Naive thymus-derived CD4-positive, alpha-beta T cell (primary cell): ENCODE results near the gene CTXND1. TPM values are rescaled to one million over a fixed set of nuclear protein-coding genes. Genes with fewer than 3 reads are reported as not detected.

Source experiments
- ATAC-seq: fragments of 150-1000 bp; cut with Tn5 transposase; 2 replicates; pipeline ENCODE4 v1.10.0; 2021; ENCODE audit warnings: mild to moderate bottlenecking, moderate library complexity
- CTCF ChIA-PET: fragments of 350-600 bp; sonication (Branson Sonifier 250); formaldehyde crosslinking; loops from one replicate; lab custom pipeline; 2021; ENCODE audit warnings: antibody characterized with exemption; lab: Charles Lee
- POLR2A ChIA-PET: fragments of 350-600 bp; sonication (Branson Sonifier 250); formaldehyde crosslinking; loops from one replicate; lab custom pipeline; 2021; ENCODE audit warnings: antibody characterized with exemption, inconsistent platforms; lab: Charles Lee
- DNase-seq, 9 donors: peaks; one replicate each; pipeline versions ENCODE4 v3.0.0 to v3.0.0-alpha.2; 2020 to 2022; ENCODE audit warnings: mixed read lengths in 1 of 9
- H3K27ac ChIP-seq: one replicate; pipeline ENCODE4 v1.7.0; 2013; ENCODE audit warnings: mild to moderate bottlenecking, low read depth, low read length, moderate library complexity
- H3K27me3 ChIP-seq, 2 donors: one replicate each; pipeline ENCODE4 v1.7.0; 2013; ENCODE audit warnings: low read length in 2 of 2, mild to moderate bottlenecking in 2 of 2, moderate library complexity in 2 of 2; ENCODE audit not compliant: control insufficient read depth in 2 of 2, insufficient read depth in 2 of 2
- H3K36me3 ChIP-seq, 3 experiments: 1 replicate in 2 of 3; 2 replicates in 1 of 3; pipeline ENCODE4 v1.7.0; 2013; ENCODE audit warnings: low read length in 3 of 3, mild to moderate bottlenecking in 3 of 3, moderate library complexity in 1 of 3; ENCODE audit not compliant: insufficient read depth in 3 of 3, control insufficient read depth in 2 of 3
- H3K4me1 ChIP-seq, 2 donors: one replicate each; pipeline ENCODE4 v1.7.0; 2013; ENCODE audit warnings: low read length in 2 of 2, mild to moderate bottlenecking in 2 of 2, moderate library complexity in 1 of 2; ENCODE audit not compliant: control insufficient read depth in 2 of 2, insufficient read depth in 2 of 2
- H3K4me3 ChIP-seq: 2 replicates; pipeline ENCODE4 v1.7.0; 2013; ENCODE audit warnings: mild to moderate bottlenecking, low read length
- H3K9me3 ChIP-seq, 3 experiments: 1 replicate in 2 of 3; 2 replicates in 1 of 3; pipeline ENCODE4 v1.7.0; 2013; ENCODE audit warnings: low read length in 3 of 3; ENCODE audit not compliant: control insufficient read depth in 2 of 3
- H3K27ac Mint-ChIP-seq, 9 donors: one replicate each; pipeline ENCODE4 v1.8.0; 2020 to 2022; ENCODE audit warnings: mixed read lengths in 9 of 9, mild to moderate bottlenecking in 8 of 9, moderate library complexity in 5 of 9, inconsistent platforms in 2 of 9
- H3K27me3 Mint-ChIP-seq, 5 donors: one replicate each; pipeline ENCODE4 v1.8.0; 2021 to 2022; ENCODE audit warnings: mixed read lengths in 5 of 5, mild to moderate bottlenecking in 1 of 5
- H3K36me3 Mint-ChIP-seq, 5 donors: one replicate each; pipeline ENCODE4 v1.8.0; 2020 to 2022; ENCODE audit warnings: mixed read lengths in 5 of 5, mild to moderate bottlenecking in 3 of 5, inconsistent platforms in 1 of 5
- H3K4me1 Mint-ChIP-seq, 7 donors: one replicate each; pipeline ENCODE4 v1.8.0; 2020 to 2022; ENCODE audit warnings: mixed read lengths in 7 of 7, mild to moderate bottlenecking in 3 of 7, inconsistent platforms in 1 of 7
- H3K4me3 Mint-ChIP-seq, 10 donors: one replicate each; pipeline ENCODE4 v1.8.0; 2020 to 2022; ENCODE audit warnings: mild to moderate bottlenecking in 10 of 10, mixed read lengths in 10 of 10, moderate library complexity in 6 of 10, inconsistent platforms in 2 of 10
- H3K9me3 Mint-ChIP-seq, 11 donors: one replicate each; pipeline ENCODE4 v1.8.0; 2020 to 2022; ENCODE audit warnings: mixed read lengths in 11 of 11, mild to moderate bottlenecking in 4 of 11, inconsistent platforms in 1 of 11, moderate library complexity in 1 of 11
- intact Hi-C, 2 donors: fragments of 100-400 bp; cut with micrococcal nuclease; formaldehyde crosslinking; loops; one replicate each; pipeline ENCODE4 v1.15.1; 2023
- polyA plus RNA-seq, 2 donors: library from polyadenylated mRNA; unstranded; fragments of 300-500 nt; fragmentation: Illumina TruSeq; gene quantifications; one replicate each; pipeline ENCODE4 v1.2.3, GENCODE V29; 2021
- total RNA-seq, 6 experiments: library from RNA in 5 of 6; stranded (reverse) in 5 of 6; gene quantifications; 1 replicate in 5 of 6; 2 replicates in 1 of 6; pipeline ENCODE4 v1.2.3 and lab custom pipeline; 2021 to 2026

Gene CTXND1
- total and polyA plus RNA-seq, 7 experiments from 2014 or later = not detected

- POLR2A ChIA-PET = interaction anchor here (0.6 to 1.4 kb wide), 3 partner anchors 91 to 228 kb away, joined by 3 to 7 read pairs (median 3); partner anchors contain the start of gene ZFAND6
- Mint-ChIP-seq H3K4me3 (peak overlapping the region; percentile 73 to 97 (median 88)), H3K4me1 (peaks cover 0 to 36% (median 22%) of the 10 kb centered on the region in 7 donors), H3K27ac (peak overlapping the region in 8 of 9 donors; percentile 70 to 90 (median 83)), H3K36me3 (peaks cover 0 to 6% (median 0%) of the 10 kb centered on the region in 5 donors), H3K9me3 (no peaks in the 10 kb centered on the region), H3K27me3 (peaks cover 0 to 24% (median 0%) of the 10 kb centered on the region in 5 donors)
- no peak for DNase-seq
- no peaks in the 10 kb centered on the region for H3K9me3 ChIP-seq
- intact Hi-C loops = loop anchor here (5.0 kb wide), 2 partner anchors 1126 to 1171 kb away; partner anchors contain the start of gene STARD5 (in 1 of the 2)
- H3K27ac ChIP-seq = peak overlapping the region; percentile 64
- H3K36me3 ChIP-seq = no peaks in the 10 kb centered on the region
- CTCF ChIA-PET = interaction anchor here (0.9 kb wide), 2 partner anchors 86 to 255 kb away, joined by 3 read pairs; partner anchors contain the start of gene MTHFS
- no peaks in the 10 kb centered on the region for H3K27me3 ChIP-seq
- ATAC-seq = no peak
- peak overlapping the region; percentile 46 for H3K4me3 ChIP-seq
- peaks cover 0 to 7% of the 10 kb centered on the region in 2 donors for H3K4me1 ChIP-seq
Measured at GRCh38 chr15:80151576-80151975, 100.4 kb downstream of the CTXND1 start.

- no peak overlapping the region for H3K4me3 ChIP-seq
- no peak overlapping the region for H3K27ac ChIP-seq
- peaks cover 0 to 6% (median 0%) of the 10 kb centered on the region in 5 donors for H3K36me3 Mint-ChIP-seq
- no peaks in the 10 kb centered on the region for H3K27me3 ChIP-seq
- peaks cover 0 to 36% (median 22%) of the 10 kb centered on the region in 7 donors for H3K4me1 Mint-ChIP-seq
- peaks cover 0 to 28% (median 0%) of the 10 kb centered on the region in 5 donors for H3K27me3 Mint-ChIP-seq
- ChIA-PET CTCF (interaction anchor here (0.9 kb wide), 1 partner anchor 255 kb away, joined by 3 read pairs; the partner anchor contains the start of gene MTHFS), POLR2A (interaction anchor here (1.4 to 1.6 kb wide), 2 partner anchors 92 to 228 kb away, joined by 3 to 4 read pairs; partner anchors contain the start of gene ZFAND6)
- peak overlapping the region in 5 of 10 donors; percentile 14 to 88 (median 23) for H3K4me3 Mint-ChIP-seq
- no peak for DNase-seq
- H3K27ac Mint-ChIP-seq = no peak overlapping the region
- no peak for ATAC-seq
- intact Hi-C loops = loop anchor here (5.0 kb wide), 2 partner anchors 1126 to 1171 kb away; partner anchors contain the start of gene STARD5 (in 1 of the 2)
- no peaks in the 10 kb centered on the region for H3K36me3 ChIP-seq
- peaks cover 0 to 3% (median 0%) of the 10 kb centered on the region in 11 donors for H3K9me3 Mint-ChIP-seq
- H3K4me1 ChIP-seq = peaks cover 0 to 7% of the 10 kb centered on the region in 2 donors
- no peaks in the 10 kb centered on the region for H3K9me3 ChIP-seq
Measured at GRCh38 chr15:80151148-80151547, 100.9 kb downstream of the CTXND1 start.

Other genes starting within 250 kb of the CTXND1 start
- gene ZFAND6, start 192.5 kb downstream of the CTXND1 start, total RNA-seq = 100 to 1,000 TPM in 1 of 5 experiments, 10 to 100 TPM in 4; 51.0 to 113 (median 65.5) TPM
- 100 to 1,000 TPM in 1 of 2 donors, 10 to 100 TPM in 1; 89.2 to 105 TPM for gene ZFAND6, start 192.5 kb downstream of the CTXND1 start, polyA plus RNA-seq
- gene FAH, start 99.2 kb downstream of the CTXND1 start, total RNA-seq = 10 to 100 TPM in 2 of 5 experiments, 1 to 10 TPM in 3; 4.8 to 58.3 (median 8.1) TPM
- 1 to 10 TPM; 4.8 to 5.7 TPM for gene FAH, start 99.2 kb downstream of the CTXND1 start, polyA plus RNA-seq
- gene ARNT2, start 152.2 kb upstream of the CTXND1 start, total RNA-seq = not detected
- not detected for gene ARNT2, start 152.2 kb upstream of the CTXND1 start, polyA plus RNA-seq